K562 (cell line): ENCODE data around the gene CDC45. TPM values are rescaled to one million over a fixed set of nuclear protein-coding genes. Genes with fewer than 3 reads are reported as not detected.

Experiments
- ATF1 ChIP-seq, 2 experiments: fragments of 450-650 bp in 1 of 2; IDR thresholded peaks; 2 replicates each; pipeline ENCODE4 v1.6.1; 2016; ENCODE audit warnings: missing compliant biosample characterization in 1 of 2, missing genetic modification characterization in 1 of 2
- BCL6 ChIP-seq: fragments of 250-450 bp; sonication (Bioruptor Pico); IDR thresholded peaks from 2 replicates; pipeline ENCODE4 v1.4.0; 2020
- BMI1 ChIP-seq: fragments of 150-350 bp; IDR thresholded peaks from 2 replicates; pipeline ENCODE4 v1.6.1; 2014; ENCODE audit warnings: low read length
- CBX5 ChIP-seq: IDR thresholded peaks from 2 replicates; pipeline ENCODE4 v1.6.1; 2014; ENCODE audit warnings: low read depth, borderline replicate concordance
- DMBX1 ChIP-seq: fragments of 250-450 bp; sonication (Bioruptor Pico); IDR thresholded peaks from 2 replicates; pipeline ENCODE4 v1.8.0; 2022; ENCODE audit warnings: inconsistent platforms, mild to moderate bottlenecking, moderate library complexity, borderline replicate concordance
- ELF2 ChIP-seq: fragments of 250-450 bp; sonication (Bioruptor Pico); IDR thresholded peaks from 2 replicates; pipeline ENCODE4 v1.5.0; 2021; ENCODE audit warnings: mild to moderate bottlenecking
- HDAC8 ChIP-seq: fragments of 450-650 bp; IDR thresholded peaks from 2 replicates; pipeline ENCODE4 v1.6.1; 2016; ENCODE audit warnings: mild to moderate bottlenecking, missing genetic modification characterization, moderate library complexity, missing compliant biosample characterization
- JUNB ChIP-seq: fragments of 450-650 bp; formaldehyde crosslinking; conservative IDR thresholded peaks from 2 replicates; pipeline ENCODE4 v1.4.0; 2020; ENCODE audit warnings: mild to moderate bottlenecking
- NUFIP1 ChIP-seq: fragments of 450-650 bp; IDR thresholded peaks from 2 replicates; pipeline ENCODE4 v1.6.1; 2018; ENCODE audit not compliant: partially characterized antibody
- PML ChIP-seq: IDR thresholded peaks from 2 replicates; pipeline ENCODE4 v1.6.1; 2012; ENCODE audit warnings: low read length, inconsistent platforms
- POLR2B ChIP-seq: fragments of 450-650 bp; IDR thresholded peaks from 2 replicates; pipeline ENCODE4 v1.6.1; 2018; ENCODE audit warnings: low read depth; ENCODE audit not compliant: partially characterized antibody
- POU5F1 ChIP-seq: fragments of 150-350 bp; IDR thresholded peaks from 2 replicates; pipeline ENCODE4 v1.6.1; 2014; ENCODE audit warnings: borderline replicate concordance, low read length, low read depth, mild to moderate bottlenecking; ENCODE audit not compliant: partially characterized antibody
- PTBP1 ChIP-seq: fragments of 200-400 bp; formaldehyde crosslinking; IDR thresholded peaks from 2 replicates; pipeline ENCODE4 v1.6.1; 2017; ENCODE audit warnings: low read depth, low read length
- RBFOX2 ChIP-seq: fragments of 200-400 bp; formaldehyde crosslinking; IDR thresholded peaks from 2 replicates; pipeline ENCODE4 v1.6.1; 2017; ENCODE audit warnings: low read depth, mild to moderate bottlenecking, low read length, moderate library complexity
- TARDBP ChIP-seq: fragments of 450-650 bp; IDR thresholded peaks from 2 replicates; pipeline ENCODE4 v1.6.1; 2016
- ZBTB1 ChIP-seq: sonication (generic); formaldehyde crosslinking; IDR thresholded peaks from 2 replicates; pipeline ENCODE4 v1.8.1; 2023; ENCODE audit warnings: missing genetic modification reagents, low read depth, mild to moderate bottlenecking, borderline replicate concordance
- ZNF324 ChIP-seq: fragments of 250-450 bp; sonication (Bioruptor Pico); IDR thresholded peaks from 2 replicates; pipeline ENCODE4 v1.4.0; 2020; ENCODE audit warnings: mild to moderate bottlenecking
- ZNF444 ChIP-seq: fragments of 250-450 bp; sonication (Bioruptor Pico); IDR thresholded peaks from 2 replicates; pipeline ENCODE4 v1.4.0; 2020; ENCODE audit warnings: mild to moderate bottlenecking, moderate library complexity
- ZNF76 ChIP-seq: fragments of 250-450 bp; sonication (Bioruptor Pico); IDR thresholded peaks from 2 replicates; pipeline ENCODE4 v1.4.0; 2020; ENCODE audit warnings: mild to moderate bottlenecking, moderate library complexity, borderline replicate concordance
- polyA plus RNA-seq, 8 experiments: library from polyadenylated mRNA; depleted of rRNA in 4 of 8; stranded (reverse) in 5 of 8; unstranded in 3 of 8; fragments of >200 nt; fragmentation: Nextera tagmentation in 2 of 8; fragmentation: Illumina TruSeq in 1 of 8; extraction: Ambion mirVana in 2 of 8; extraction: Trizol in 1 of 8; gene quantifications; 2 replicates each; pipeline versions ENCODE4 v1.2.1 to v1.2.3, GENCODE V29; 2011 to 2014; ENCODE audit warnings: inconsistent platforms in 1 of 8, missing spikeins in 1 of 8
- total RNA-seq, 7 experiments: library from RNA; depleted of rRNA in 6 of 7; stranded (reverse); fragments of >200 nt in 6 of 7; fragmentation: Illumina TruSeq in 2 of 7; extraction: Trizol in 2 of 7; gene quantifications; 2 replicates each; pipeline versions ENCODE4 v1.2.1 to v1.2.3, GENCODE V29; 2011 to 2021; ENCODE audit warnings: low replicate concordance in 1 of 7
- TF ChIP-seq, protein P1 (sequence below): sonication (generic); formaldehyde crosslinking; IDR thresholded peaks from 2 replicates; pipeline ENCODE4 v1.8.0; 2022; ENCODE audit warnings: mild to moderate bottlenecking, missing genetic modification reagents, borderline replicate concordance
- TF ChIP-seq, protein P2 (sequence below), 3 experiments: fragments of 200-800 bp in 1 of 3; sonication (Bioruptor generic) in 1 of 3; sonication (generic) in 1 of 3; formaldehyde crosslinking in 1 of 3; IDR thresholded peaks; 2 replicates each; pipeline versions ENCODE4 v1.6.1 to v1.8.0; 2016 to 2022; ENCODE audit warnings: mild to moderate bottlenecking in 2 of 3, missing compliant biosample characterization in 2 of 3, missing genetic modification characterization in 2 of 3, missing genetic modification reagents in 1 of 3
- TF ChIP-seq, protein P3 (sequence below): sonication (generic); formaldehyde crosslinking; IDR thresholded peaks from 2 replicates; pipeline ENCODE4 v1.9.0; 2022; ENCODE audit warnings: mild to moderate bottlenecking, missing genetic modification reagents
- TF ChIP-seq, protein P4 (sequence below): fragments of 150-350 bp; conservative IDR thresholded peaks from 2 replicates; pipeline ENCODE4 v1.6.1; 2014; ENCODE audit warnings: low read length

Gene CDC45
- total and polyA plus RNA-seq, 9 of the 15 experiments (the other 6 are each of a cell fraction or from before 2014, with no cell fraction given): 251 to 580 (median 410) TPM

DNA sequence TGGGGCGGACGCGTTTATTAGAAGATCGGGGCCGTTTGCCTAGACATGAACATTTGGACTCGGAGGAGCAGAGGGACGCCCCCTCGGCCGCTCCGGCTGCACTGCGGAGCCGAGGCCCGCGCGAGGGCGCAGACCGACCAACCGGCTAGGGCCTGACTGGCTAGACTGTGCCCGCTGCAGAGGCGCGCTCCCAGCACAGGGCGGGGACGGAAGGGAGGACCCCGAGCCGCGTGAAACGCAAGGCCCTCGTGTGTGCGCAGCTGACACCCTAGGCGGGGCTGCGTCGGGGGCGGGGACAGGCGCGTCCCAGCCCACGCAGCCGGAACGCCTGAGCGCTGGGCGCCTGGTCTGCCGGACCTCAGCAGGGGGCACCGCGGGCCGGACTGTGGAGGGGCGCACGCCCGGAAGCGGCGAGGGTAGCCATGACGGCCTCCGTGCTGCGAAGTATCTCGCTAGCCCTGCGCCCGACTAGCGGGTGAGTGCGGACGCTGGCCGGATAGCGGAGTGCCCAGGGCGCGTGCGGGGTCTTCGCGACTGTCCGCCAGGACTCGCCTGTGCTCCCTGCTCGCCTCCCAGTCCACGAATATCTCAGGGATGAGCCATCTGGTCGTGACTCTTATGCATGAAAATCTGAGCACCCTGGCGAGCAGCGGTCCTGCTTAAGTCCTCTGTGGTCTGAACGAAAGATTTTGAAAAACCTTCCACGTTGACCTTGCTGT lies 47.4 kb upstream of the CDC45 start, which contains the start of gene MRPL40 (continued):
- TF ChIP-seq ATF1 (CRISPR knock-in tag; IDR thresholded peaks at IDR 0.05) (no peak), ATF1 (tag; IDR thresholded peaks at IDR 0.05) (peak; percentile 99), TARDBP (no peak), ZNF444 (CRISPR knock-in tag) (peak; percentile 72; the same call in 1 of the 2 replicates), PML (no peak), ZNF324 (CRISPR knock-in tag) (peak; percentile 65), ZNF76 (CRISPR knock-in tag) (peak; percentile 97; the same call in 1 of the 2 replicates), JUNB (peak; percentile 87), PTBP1 (peak; percentile 94; the same call in 1 of the 2 replicates), POU5F1 (peak; percentile 73), BCL6 (CRISPR knock-in tag) (peak; percentile 71), DMBX1 (CRISPR knock-in tag) (peak; percentile 92), ELF2 (CRISPR knock-in tag) (peak; percentile 97), ZBTB1 (CRISPR knock-in tag) (no peak), CBX5 (no peak), NUFIP1 (no peak), RBFOX2 (peak; percentile 99), BMI1 (peak; percentile 66; the same call in 1 of the 2 replicates), HDAC8 (tag) (peak; percentile 95), POLR2B (no peak)
- TF ChIP-seq, protein P1, sequence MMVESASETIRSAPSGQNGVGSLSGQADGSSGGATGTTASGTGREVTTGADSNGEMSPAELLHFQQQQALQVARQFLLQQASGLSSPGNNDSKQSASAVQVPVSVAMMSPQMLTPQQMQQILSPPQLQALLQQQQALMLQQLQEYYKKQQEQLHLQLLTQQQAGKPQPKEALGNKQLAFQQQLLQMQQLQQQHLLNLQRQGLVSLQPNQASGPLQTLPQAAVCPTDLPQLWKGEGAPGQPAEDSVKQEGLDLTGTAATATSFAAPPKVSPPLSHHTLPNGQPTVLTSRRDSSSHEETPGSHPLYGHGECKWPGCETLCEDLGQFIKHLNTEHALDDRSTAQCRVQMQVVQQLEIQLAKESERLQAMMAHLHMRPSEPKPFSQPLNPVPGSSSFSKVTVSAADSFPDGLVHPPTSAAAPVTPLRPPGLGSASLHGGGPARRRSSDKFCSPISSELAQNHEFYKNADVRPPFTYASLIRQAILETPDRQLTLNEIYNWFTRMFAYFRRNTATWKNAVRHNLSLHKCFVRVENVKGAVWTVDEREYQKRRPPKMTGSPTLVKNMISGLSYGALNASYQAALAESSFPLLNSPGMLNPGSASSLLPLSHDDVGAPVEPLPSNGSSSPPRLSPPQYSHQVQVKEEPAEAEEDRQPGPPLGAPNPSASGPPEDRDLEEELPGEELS (CRISPR knock-in tag): no peak
- TF ChIP-seq, protein P2, sequence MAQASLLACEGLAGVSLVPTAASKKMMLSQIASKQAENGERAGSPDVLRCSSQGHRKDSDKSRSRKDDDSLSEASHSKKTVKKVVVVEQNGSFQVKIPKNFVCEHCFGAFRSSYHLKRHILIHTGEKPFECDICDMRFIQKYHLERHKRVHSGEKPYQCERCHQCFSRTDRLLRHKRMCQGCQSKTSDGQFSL (CRISPR knock-in tag; IDR thresholded peaks at IDR 0.05): no peak
- TF ChIP-seq, protein P2 (tag; IDR thresholded peaks at IDR 0.05): 0 out of 4 replicates have a peak, but pooled peaks of 1 of the 2 experiments have one; percentile 49
- TF ChIP-seq, protein P3, sequence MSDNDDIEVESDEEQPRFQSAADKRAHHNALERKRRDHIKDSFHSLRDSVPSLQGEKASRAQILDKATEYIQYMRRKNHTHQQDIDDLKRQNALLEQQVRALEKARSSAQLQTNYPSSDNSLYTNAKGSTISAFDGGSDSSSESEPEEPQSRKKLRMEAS (CRISPR knock-in tag): no peak
- TF ChIP-seq, protein P4, sequence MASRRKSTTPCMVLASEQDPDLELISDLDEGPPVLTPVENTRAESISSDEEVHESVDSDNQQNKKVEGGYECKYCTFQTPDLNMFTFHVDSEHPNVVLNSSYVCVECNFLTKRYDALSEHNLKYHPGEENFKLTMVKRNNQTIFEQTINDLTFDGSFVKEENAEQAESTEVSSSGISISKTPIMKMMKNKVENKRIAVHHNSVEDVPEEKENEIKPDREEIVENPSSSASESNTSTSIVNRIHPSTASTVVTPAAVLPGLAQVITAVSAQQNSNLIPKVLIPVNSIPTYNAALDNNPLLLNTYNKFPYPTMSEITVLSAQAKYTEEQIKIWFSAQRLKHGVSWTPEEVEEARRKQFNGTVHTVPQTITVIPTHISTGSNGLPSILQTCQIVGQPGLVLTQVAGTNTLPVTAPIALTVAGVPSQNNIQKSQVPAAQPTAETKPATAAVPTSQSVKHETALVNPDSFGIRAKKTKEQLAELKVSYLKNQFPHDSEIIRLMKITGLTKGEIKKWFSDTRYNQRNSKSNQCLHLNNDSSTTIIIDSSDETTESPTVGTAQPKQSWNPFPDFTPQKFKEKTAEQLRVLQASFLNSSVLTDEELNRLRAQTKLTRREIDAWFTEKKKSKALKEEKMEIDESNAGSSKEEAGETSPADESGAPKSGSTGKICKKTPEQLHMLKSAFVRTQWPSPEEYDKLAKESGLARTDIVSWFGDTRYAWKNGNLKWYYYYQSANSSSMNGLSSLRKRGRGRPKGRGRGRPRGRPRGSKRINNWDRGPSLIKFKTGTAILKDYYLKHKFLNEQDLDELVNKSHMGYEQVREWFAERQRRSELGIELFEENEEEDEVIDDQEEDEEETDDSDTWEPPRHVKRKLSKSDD: peak; percentile 96
